H9 (cell line): Measurements from ENCODE around the gene EPSTI1. TPM values are rescaled to one million over a fixed set of nuclear protein-coding genes. Genes with fewer than 3 reads are reported as not detected.

Source experiments
- DNase-seq: peaks from one replicate; pipeline ENCODE4 v3.0.0-alpha.2; 2017
- H2AFZ ChIP-seq: one replicate; pipeline ENCODE4 v1.6.1; 2013; ENCODE audit warnings: mild to moderate bottlenecking, low read length, control low read depth, moderate library complexity
- H2AK5ac ChIP-seq: 2 replicates; pipeline ENCODE4 v1.6.1; 2013; ENCODE audit warnings: low read length, control low read depth, mixed read lengths; ENCODE audit not compliant: insufficient read length
- H2BK120ac ChIP-seq: one replicate; pipeline ENCODE4 v1.6.1; 2013; ENCODE audit warnings: low read depth, mild to moderate bottlenecking, low read length, control low read depth, inconsistent platforms; ENCODE audit not compliant: poor library complexity, severe bottlenecking
- H2BK12ac ChIP-seq: 2 replicates; pipeline ENCODE4 v1.6.1; 2013; ENCODE audit warnings: low read length, control low read depth, mixed read lengths, low read depth; ENCODE audit not compliant: insufficient read length
- H2BK15ac ChIP-seq: 2 replicates; pipeline ENCODE4 v1.6.1; 2013; ENCODE audit warnings: low read depth, low read length, control low read depth
- H2BK20ac ChIP-seq: one replicate; pipeline ENCODE4 v1.6.1; 2013; ENCODE audit warnings: low read depth, mild to moderate bottlenecking, low read length, control low read depth, inconsistent platforms; ENCODE audit not compliant: poor library complexity, severe bottlenecking
- H2BK5ac ChIP-seq: 2 replicates; pipeline ENCODE4 v1.6.1; 2013; ENCODE audit warnings: low read length, control low read depth, mixed read lengths; ENCODE audit not compliant: insufficient read length
- H3K14ac ChIP-seq: 2 replicates; pipeline ENCODE4 v1.6.1; 2013; ENCODE audit warnings: low read length, control low read depth; ENCODE audit not compliant: insufficient read depth
- H3K18ac ChIP-seq: 2 replicates; pipeline ENCODE4 v1.6.1; 2013; ENCODE audit warnings: low read depth, mild to moderate bottlenecking, mixed read lengths, low read length, control low read depth; ENCODE audit not compliant: insufficient read length
- H3K23ac ChIP-seq: 2 replicates; pipeline ENCODE4 v1.6.1; 2013; ENCODE audit warnings: low read length, control low read depth, mixed read lengths, low read depth; ENCODE audit not compliant: insufficient read length
- H3K23me2 ChIP-seq: 2 replicates; pipeline ENCODE4 v1.6.1; 2013; ENCODE audit warnings: low read depth, mild to moderate bottlenecking, mixed read lengths, low read length, control low read depth; ENCODE audit not compliant: insufficient read length, poor library complexity, severe bottlenecking
- H3K27ac ChIP-seq: 2 replicates; pipeline ENCODE4 v1.5.1; 2013; ENCODE audit warnings: low read length, control low read depth, mixed read lengths, low read depth; ENCODE audit not compliant: insufficient read length
- H3K27me3 ChIP-seq: 2 replicates; pipeline ENCODE4 v1.6.1; 2013; ENCODE audit warnings: low read length, control low read depth, inconsistent platforms; ENCODE audit not compliant: insufficient read depth
- H3K4ac ChIP-seq: 2 replicates; pipeline ENCODE4 v1.6.1; 2013; ENCODE audit warnings: low read depth, mild to moderate bottlenecking, control low read depth, inconsistent platforms, low read length, moderate library complexity
- H3K4me1 ChIP-seq: 2 replicates; pipeline ENCODE4 v1.6.1; 2013; ENCODE audit warnings: low read length, control low read depth, inconsistent platforms; ENCODE audit not compliant: insufficient read depth
- H3K4me2 ChIP-seq: 2 replicates; pipeline ENCODE4 v1.6.1; 2013; ENCODE audit warnings: low read length, control low read depth, mixed read lengths; ENCODE audit not compliant: insufficient read length, insufficient read depth
- H3K56ac ChIP-seq: 2 replicates; pipeline ENCODE4 v1.6.1; 2013; ENCODE audit warnings: low read depth, mild to moderate bottlenecking, mixed read lengths, low read length, control low read depth; ENCODE audit not compliant: insufficient read length
- H3K79me1 ChIP-seq: 2 replicates; pipeline ENCODE4 v1.6.1; 2013; ENCODE audit warnings: low read depth, mild to moderate bottlenecking, moderate library complexity, low read length, control low read depth, inconsistent platforms; ENCODE audit not compliant: insufficient read depth, poor library complexity, severe bottlenecking
- H3K79me2 ChIP-seq: 2 replicates; pipeline ENCODE4 v1.6.1; 2013; ENCODE audit warnings: low read length, control low read depth, inconsistent platforms; ENCODE audit not compliant: insufficient read depth
- H3K9ac ChIP-seq: 2 replicates; pipeline ENCODE4 v1.6.1; 2013; ENCODE audit warnings: low read length, control low read depth, mixed read lengths; ENCODE audit not compliant: insufficient read length; ENCODE audit errors: extremely low read depth
- H3K9me3 ChIP-seq: one replicate; pipeline ENCODE4 v1.6.1; 2013; ENCODE audit warnings: low read depth, low read length, inconsistent platforms; ENCODE audit not compliant: control insufficient read depth
- H3T11ph ChIP-seq: one replicate; pipeline ENCODE4 v1.6.1; 2013; ENCODE audit warnings: mild to moderate bottlenecking, low read length, control low read depth, inconsistent platforms
- H4K20me1 ChIP-seq: one replicate; pipeline ENCODE4 v1.6.1; 2013; ENCODE audit not compliant: control insufficient read depth, insufficient read length, insufficient read depth
- H4K5ac ChIP-seq: 2 replicates; pipeline ENCODE4 v1.6.1; 2013; ENCODE audit warnings: low read depth, mild to moderate bottlenecking, mixed read lengths, low read length, control low read depth; ENCODE audit not compliant: insufficient read length
- H4K8ac ChIP-seq: replicated peaks from 2 replicates; pipeline ENCODE4 v1.6.1; 2013; ENCODE audit warnings: low read length, control low read depth, mixed read lengths, low read depth; ENCODE audit not compliant: insufficient read length
- H4K91ac ChIP-seq: 2 replicates; pipeline ENCODE4 v1.6.1; 2013; ENCODE audit warnings: low read depth, mild to moderate bottlenecking, moderate library complexity, mixed read lengths, low read length, control low read depth; ENCODE audit not compliant: insufficient read length
- H3K27ac Mint-ChIP-seq, 3 experiments: 2 replicates in 2 of 3; 3 replicates in 1 of 3; pipeline ENCODE4 v1.8.0; 2020 to 2021; ENCODE audit warnings: mixed read lengths in 3 of 3, mild to moderate bottlenecking in 1 of 3, moderate library complexity in 1 of 3
- H3K27me3 Mint-ChIP-seq: 2 replicates; pipeline ENCODE4 v1.8.0; 2021; ENCODE audit warnings: low read depth, mild to moderate bottlenecking, moderate library complexity, mixed read lengths
- H3K36me3 Mint-ChIP-seq, 3 experiments: 2 replicates in 2 of 3; 3 replicates in 1 of 3; pipeline ENCODE4 v1.8.0; 2020 to 2021; ENCODE audit warnings: low read depth in 3 of 3, mixed read lengths in 3 of 3; ENCODE audit not compliant: insufficient read depth in 1 of 3
- H3K4me1 Mint-ChIP-seq, 2 experiments: 2 replicates each; pipeline ENCODE4 v1.8.0; 2020; ENCODE audit warnings: mixed read lengths in 2 of 2
- H3K4me3 Mint-ChIP-seq, 2 experiments: 2 replicates in 1 of 2; 3 replicates in 1 of 2; pipeline ENCODE4 v1.8.0; 2020 to 2021; ENCODE audit warnings: mild to moderate bottlenecking in 2 of 2, mixed read lengths in 2 of 2, moderate library complexity in 1 of 2
- H3K9me3 Mint-ChIP-seq, 2 experiments: 2 replicates in 1 of 2; 3 replicates in 1 of 2; pipeline ENCODE4 v1.8.0; 2020; ENCODE audit warnings: mild to moderate bottlenecking in 2 of 2, mixed read lengths in 2 of 2, moderate library complexity in 1 of 2
- WGBS: extraction: QIAGEN DNeasy Blood & Tissue Kit; methylation state at CpG from one replicate; pipeline ENCODE4 v1.1.7; 2013; ENCODE audit warnings: missing lambda C conversion rate, low lambda C conversion rate, mixed read lengths; ENCODE audit not compliant: insufficient read length; ENCODE audit errors: extremely low coverage; 5-methylcytosine and 5-hydroxymethylcytosine counted together
- total RNA-seq: library from RNA; stranded (reverse); gene quantifications from 2 replicates; pipeline ENCODE4 v1.2.1, GENCODE V29; 2021
- TF ChIP-seq, protein P1 (sequence below): fragments of 200-600 bp; sonication (generic); conservative IDR thresholded peaks from 3 replicates; pipeline ENCODE4 v1.8.0; 2021; ENCODE audit warnings: antibody characterized with exemption, mild to moderate bottlenecking

The EPSTI1 gene
- total RNA-seq, 1 experiment from 2014 or later: 0.70 TPM

DNA sequence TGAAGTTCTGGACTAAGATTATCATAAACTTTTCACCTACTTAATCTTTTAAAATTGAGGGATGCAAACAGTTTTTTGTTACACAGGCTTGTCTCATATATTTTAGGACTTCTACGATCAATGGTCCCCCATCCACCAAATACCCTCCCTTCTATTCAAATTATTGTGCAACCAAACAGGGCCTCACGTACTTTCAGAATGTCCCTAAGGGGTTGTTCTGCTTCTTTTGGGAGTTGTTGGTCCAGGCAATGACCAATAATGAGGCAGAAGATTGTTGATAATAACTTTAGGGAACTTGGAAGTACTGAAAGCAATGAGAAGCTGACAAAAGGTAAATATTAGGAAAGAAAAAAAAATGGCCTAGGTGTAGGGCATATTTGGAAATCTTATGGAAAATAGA is 34.2 kb upstream of the EPSTI1 start:
- no peak overlapping the region for H3K4me3 Mint-ChIP-seq

More for the DNA sequence above, 34.2 kb upstream of the EPSTI1 start:
- H3K4me1 ChIP-seq: no peaks in the 10 kb centered on the region; the same call in 1 of the 2 replicates
- no peak overlapping the region for H3K27ac ChIP-seq
- H3K4ac ChIP-seq: no peak overlapping the region
- H4K5ac ChIP-seq: no peak overlapping the region
- no peak overlapping the region for H4K8ac ChIP-seq
- no peak overlapping the region for H4K91ac ChIP-seq
- H2BK120ac ChIP-seq: no peak overlapping the region
- Mint-ChIP-seq H3K36me3 (peaks cover 0 to 17% (median 13%) of the 10 kb centered on the region in 3 experiments; a peak in 4 of 7 replicates), H3K4me1 (peaks cover 13 to 24% of the 10 kb centered on the region in 2 experiments), H3K27me3 (peaks cover 8% of the 10 kb centered on the region), H3K9me3 (0 out of 5 replicates have a peak, but pooled peaks cover 0 to 3% of the 10 kb centered on the region in 2 experiments), H3K27ac (no peak overlapping the region)
- no peaks in the 10 kb centered on the region for H3K79me1 ChIP-seq
- H2AFZ ChIP-seq: no peak overlapping the region
- TF ChIP-seq, protein P1, sequence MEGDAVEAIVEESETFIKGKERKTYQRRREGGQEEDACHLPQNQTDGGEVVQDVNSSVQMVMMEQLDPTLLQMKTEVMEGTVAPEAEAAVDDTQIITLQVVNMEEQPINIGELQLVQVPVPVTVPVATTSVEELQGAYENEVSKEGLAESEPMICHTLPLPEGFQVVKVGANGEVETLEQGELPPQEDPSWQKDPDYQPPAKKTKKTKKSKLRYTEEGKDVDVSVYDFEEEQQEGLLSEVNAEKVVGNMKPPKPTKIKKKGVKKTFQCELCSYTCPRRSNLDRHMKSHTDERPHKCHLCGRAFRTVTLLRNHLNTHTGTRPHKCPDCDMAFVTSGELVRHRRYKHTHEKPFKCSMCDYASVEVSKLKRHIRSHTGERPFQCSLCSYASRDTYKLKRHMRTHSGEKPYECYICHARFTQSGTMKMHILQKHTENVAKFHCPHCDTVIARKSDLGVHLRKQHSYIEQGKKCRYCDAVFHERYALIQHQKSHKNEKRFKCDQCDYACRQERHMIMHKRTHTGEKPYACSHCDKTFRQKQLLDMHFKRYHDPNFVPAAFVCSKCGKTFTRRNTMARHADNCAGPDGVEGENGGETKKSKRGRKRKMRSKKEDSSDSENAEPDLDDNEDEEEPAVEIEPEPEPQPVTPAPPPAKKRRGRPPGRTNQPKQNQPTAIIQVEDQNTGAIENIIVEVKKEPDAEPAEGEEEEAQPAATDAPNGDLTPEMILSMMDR: no peak
- no peak overlapping the region for H2BK5ac ChIP-seq
- H4K20me1 ChIP-seq: no peaks in the 10 kb centered on the region
- H3K23me2 ChIP-seq: peaks cover 11% of the 10 kb centered on the region
- H3K4me2 ChIP-seq: no peak overlapping the region
- no peak for DNase-seq
- H3K23ac ChIP-seq: no peak overlapping the region
- H3K18ac ChIP-seq: no peak overlapping the region
- no peak overlapping the region for H2AK5ac ChIP-seq
- no peak overlapping the region for H2BK15ac ChIP-seq
- no peaks in the 10 kb centered on the region for H3K79me2 ChIP-seq
- H3K27me3 ChIP-seq: no peaks in the 10 kb centered on the region
- no peak overlapping the region for H3T11ph ChIP-seq
- H3K9ac ChIP-seq: no peak overlapping the region
- H3K56ac ChIP-seq: no peak overlapping the region
- H2BK12ac ChIP-seq: no peak overlapping the region
- no peak overlapping the region for H3K14ac ChIP-seq
- WGBS: no CpG with 5 or more reads among the region's 2 CpGs
- H3K9me3 ChIP-seq: no peaks in the 10 kb centered on the region
- no peak overlapping the region for H2BK20ac ChIP-seq
